Measurements from ENCODE around the gene NPS. TPM values are rescaled to one million over a fixed set of nuclear protein-coding genes. Genes with fewer than 3 reads are reported as not detected.

NPS gene
- not detected in 2 replicates for total RNA-seq

GRCh38 chr10:127549009-127549408, at the start of gene NPS:
NPS (plus strand) TSS chr10:127549309; CDS start chr10:127549369, 60 bp downstream.

Other genes with a start within 250 kb of the NPS start
- gene FOXI2, start 187.9 kb downstream of the NPS start, total RNA-seq = not detected in 2 replicates

All from epithelial cell of alveolus of lung (primary cell).